HG02870 (cell line): ENCODE measurements around the gene CDK6.

Experiments used
- ATAC-seq: cut with Tn5 transposase; IDR thresholded peaks from one replicate; pipeline ENCODE4 v1.9.1; 2021; ENCODE audit warnings: mild to moderate bottlenecking, moderate library complexity; ENCODE audit not compliant: unreplicated experiment

The CDK6 gene

DNA sequence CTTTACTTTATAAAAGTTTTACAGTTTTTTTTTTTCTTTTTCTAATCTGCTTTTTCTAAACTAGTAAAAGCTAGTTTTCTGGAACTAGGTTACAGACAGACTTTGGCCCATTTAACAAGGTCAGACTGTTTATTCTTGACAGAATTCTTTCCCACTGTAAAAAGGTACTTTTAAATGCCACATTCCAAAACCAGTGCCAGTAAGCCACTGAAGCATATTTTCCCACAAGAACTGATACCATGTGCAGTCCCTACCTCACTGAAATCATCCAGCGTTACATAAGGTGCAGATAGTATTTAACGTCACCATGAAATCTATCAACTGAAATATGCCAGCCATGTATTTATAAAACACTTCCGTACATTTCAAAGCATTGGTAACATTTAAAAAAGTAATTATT is 121.6 kb downstream of the CDK6 start:
- ATAC-seq, result no peak

DNA sequence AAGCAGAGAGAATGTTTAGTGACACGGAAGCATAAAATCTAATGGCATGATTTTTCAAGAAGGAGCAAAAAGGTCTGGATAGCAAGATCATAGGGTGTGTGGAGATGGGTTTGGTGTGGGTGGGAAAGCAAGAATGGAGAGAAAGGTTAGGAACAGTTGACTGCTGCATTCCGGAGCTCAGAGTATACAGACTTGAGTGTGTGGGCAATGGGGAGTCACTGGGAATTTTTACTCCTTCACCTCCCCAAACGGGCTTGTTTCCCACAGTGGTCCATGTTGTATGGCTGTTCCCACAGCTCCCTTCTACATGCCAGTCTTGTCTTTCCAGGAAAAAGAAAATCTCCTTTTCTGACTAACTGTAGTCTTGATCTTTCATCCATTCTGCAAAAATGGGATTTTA is 122.1 kb downstream of the CDK6 start:
- ATAC-seq, result no peak

DNA sequence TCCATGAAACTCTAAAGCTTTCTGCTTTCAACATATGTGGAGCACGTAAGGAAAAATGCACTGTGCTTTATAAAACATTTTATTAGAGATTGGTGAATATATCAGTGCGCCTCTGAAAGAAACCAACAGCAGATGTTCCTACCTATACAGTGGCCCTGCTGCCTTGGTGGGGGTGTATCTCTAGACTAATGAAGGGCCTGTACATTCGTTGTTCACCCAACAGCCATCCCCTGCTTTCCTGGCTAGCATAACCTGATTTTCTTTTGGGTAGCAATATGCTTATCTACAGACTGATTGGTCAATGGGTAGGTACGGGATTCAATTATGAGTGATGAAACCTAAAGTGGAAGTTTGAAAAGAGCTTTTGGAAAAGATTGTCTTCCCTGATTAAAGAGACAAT is 126.5 kb downstream of the CDK6 start:
- no peak for ATAC-seq

DNA sequence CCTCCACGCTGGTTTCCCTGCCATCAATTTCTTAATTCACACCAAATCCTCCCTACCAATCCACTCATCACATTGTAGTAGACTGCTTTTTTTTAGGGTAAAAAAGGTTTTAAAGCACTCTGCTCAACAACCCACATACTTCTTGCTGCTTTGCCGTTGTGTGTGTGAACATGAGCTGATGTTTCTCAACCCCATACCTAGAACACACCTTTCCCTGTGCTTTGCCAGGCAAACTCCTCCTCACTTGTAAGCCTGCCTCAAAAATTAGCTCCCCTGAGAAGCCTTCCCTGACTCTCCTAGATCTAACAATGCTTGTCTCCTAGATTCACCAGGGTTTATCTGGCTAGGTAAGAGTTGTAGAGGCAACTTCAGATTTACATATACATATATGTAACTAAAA is 127.2 kb downstream of the CDK6 start:
- no peak for ATAC-seq

DNA sequence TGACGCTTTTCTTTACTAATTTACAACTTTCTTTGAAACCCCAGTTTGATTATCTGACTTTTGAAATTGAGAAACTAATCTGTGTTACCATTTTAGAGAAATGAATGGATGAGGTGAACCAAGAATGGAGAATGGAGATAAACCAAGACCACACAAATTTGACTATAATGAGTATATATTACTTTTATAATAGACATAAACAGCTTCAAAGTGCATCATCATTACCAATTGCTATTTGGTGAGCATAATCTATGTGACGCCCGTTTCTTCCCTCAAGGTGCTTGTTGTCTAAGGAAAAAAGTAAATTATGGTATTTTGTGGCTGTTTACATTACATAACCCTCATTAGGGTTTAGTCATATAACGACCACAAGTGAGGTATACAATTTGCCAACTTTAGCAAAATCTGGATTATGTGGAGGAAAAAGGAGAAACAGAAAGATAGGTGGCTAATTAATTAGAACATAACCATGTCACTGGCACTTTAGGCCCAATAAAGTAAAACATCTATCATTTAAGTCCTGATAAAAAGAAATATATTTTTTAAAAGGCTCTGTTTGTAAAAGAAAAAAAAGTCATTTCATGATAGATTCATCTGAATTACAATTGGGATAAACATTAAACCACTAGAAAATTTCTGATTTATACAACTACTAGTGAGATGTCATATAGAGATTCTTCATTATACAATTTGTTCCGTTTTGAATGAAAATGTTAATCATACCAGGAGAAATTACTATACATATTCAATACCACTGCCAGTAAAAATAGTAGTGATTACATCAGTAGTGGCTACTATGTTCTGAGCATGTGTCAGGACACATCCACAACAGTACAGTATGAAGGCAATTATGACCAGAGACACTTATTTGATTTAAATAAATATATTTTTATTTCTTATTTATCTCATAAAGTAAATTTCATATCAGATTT is 128.0 kb downstream of the CDK6 start:
- peak; percentile 72 for ATAC-seq

DNA sequence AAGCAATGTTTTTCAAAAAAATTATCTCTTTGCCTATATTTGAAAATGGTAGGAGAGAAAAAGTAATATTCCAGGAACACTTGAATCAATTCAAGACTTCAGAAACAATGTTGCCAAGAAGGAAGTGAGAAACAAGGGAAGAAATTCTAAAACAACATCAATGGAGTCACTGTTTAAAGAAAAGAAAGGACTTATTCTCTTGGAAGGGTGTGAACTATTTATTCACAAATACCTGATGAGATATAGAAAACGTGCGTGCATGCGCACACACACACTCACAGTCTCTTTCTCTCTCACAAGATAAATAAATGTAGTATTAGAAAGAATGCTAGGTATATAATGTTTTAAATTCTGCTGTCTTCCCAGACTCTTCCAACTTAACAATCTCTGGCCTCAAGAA is 128.9 kb downstream of the CDK6 start:
- no peak for ATAC-seq

DNA sequence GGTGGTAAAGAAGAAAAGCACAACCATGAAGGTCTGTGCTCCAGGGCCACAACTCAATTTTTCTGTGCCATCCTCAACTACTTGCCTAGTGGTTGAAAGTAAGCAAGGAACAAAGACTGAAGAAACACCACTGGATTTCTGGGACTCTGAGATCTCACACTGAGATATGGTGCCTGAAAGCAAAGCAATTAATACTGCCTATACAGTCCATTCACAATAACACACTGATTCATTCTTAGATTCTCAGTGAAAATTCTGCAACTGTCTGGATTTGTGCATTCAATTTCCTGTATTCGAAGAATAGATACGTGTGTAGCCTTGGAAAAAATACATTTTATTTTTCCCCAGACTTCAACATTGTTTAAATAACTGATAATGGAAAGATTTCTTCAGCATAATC is 129.8 kb downstream of the CDK6 start:
- ATAC-seq, result no peak

DNA sequence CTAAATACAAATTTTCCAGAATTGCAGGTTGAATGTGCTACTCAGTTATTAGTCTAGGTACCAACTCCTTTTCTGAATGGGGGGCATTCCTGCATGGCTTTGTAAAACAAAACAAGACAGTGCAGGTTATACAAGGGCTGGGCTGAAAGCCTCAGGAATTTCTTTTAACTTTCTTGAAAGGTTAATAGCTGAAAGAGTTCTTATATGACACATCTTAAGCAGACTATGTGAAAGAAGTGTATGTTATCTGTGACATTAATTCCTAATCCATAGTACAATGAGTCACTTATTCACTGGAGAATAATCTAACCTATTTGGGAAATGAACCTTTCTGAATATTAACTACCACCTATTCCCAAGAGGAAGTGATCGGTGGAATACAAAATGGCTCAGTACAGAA is 130.5 kb downstream of the CDK6 start:
- ATAC-seq, result no peak

DNA sequence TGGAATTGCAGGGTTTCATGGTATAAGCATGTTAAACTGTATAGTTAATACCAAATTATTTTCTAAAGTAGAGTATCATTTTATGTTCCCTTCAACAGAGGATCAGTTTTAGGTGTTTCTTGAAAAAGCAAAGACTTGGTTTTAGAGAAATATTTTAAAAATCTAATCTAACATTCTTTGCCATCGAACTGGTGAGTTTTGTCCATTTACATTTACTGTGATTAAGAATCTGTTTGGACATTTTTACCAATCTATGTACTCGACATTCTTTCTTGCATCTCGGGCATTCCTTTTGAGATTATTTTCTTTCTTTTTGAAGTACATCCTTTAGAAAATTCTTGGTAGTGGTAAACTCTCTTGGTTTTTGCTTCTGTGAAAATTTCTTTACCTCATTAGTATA is 131.5 kb downstream of the CDK6 start:
- ATAC-seq, result no peak

DNA sequence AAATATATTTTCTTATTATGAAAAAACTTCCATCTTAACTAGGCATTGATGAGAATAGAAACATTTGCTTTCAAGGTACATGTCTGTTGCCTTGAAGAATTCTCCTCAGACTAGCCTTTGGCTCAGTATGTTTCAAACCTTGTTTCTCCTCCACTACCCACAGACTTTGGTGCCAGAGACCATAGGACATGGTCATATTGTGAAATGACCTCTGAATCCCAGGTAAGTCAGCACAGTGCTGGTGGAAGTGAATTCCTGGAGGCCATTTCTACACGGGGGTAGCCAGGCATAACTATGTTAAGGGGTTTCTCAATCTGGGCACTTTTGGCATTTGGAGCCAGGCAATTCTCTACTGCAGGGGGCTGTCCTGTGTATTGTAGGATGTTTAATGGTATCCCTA is 133.8 kb downstream of the CDK6 start:
- ATAC-seq, result no peak

DNA sequence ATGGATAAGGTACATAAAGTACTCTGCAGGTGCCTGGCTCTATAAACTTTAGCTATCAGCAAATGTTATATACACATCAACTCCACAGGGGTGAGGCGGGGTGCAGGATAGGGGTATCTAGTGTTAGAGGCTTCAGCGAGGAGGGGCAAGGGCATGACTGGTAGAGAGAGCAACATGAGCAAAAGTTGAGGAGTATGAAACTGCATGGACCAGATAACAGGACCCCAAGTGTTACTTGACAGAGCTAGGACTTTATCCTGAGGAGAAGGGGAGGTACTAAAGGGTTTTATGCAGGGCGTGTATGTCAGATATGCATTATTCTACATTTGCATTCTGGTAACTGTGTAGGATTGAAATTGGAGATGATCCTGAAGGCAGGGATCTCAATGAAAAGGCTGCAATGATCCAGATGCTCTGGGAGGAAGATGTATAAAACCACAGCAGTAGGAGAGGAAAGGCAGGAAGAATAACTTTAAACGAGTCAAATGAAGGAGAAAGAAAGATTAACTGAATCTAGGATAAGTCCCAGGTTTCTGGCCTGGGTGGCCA is 136.3 kb downstream of the CDK6 start:
- ATAC-seq, result no peak

DNA sequence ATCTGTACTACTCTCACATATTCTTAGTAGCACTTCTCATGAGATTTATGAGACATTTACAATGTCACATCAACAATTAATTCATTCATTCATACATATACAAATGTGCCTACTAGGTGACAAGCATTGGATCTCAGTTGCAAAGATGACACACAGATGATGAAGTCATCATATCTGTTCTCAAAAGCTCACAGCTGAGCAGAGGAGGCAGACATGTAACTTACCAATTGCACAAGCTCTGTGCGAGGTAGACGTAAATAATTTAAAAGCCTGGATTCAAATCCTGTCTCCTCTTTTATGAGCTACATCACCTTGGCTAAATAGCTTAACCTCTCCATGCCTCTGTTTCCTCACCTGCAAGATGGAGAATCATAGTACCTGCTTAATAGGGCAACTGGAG is 136.8 kb downstream of the CDK6 start:
- no peak for ATAC-seq

DNA sequence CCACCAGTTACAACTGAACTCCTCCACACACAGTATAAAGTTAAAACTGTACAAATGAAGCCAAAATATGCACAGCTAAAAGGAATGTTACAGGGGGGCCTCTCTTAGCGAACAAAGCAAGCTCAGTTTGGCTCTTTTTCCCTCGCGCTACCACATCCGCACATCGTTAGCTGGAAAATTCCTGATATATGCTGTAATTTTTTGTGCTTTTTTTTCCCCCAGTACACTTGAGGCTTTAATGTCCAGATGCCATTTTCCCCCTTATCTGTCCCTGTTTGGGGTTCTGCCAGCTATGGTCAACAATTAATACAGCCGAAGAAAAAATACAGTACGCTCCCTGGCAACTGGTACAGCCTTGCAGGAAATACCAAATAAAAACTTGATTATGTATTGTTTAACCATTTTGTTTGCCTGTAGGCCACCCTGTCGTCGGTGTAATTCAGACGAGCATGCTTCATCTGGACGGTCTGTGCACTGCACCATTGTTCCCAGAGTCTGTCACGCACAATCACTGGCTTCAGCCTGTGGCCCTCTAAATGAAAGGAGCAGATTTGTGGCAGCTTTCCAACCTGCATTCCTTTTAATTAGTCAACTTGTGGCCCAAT is 138.0 kb downstream of the CDK6 start:
- ATAC-seq, result no peak

DNA sequence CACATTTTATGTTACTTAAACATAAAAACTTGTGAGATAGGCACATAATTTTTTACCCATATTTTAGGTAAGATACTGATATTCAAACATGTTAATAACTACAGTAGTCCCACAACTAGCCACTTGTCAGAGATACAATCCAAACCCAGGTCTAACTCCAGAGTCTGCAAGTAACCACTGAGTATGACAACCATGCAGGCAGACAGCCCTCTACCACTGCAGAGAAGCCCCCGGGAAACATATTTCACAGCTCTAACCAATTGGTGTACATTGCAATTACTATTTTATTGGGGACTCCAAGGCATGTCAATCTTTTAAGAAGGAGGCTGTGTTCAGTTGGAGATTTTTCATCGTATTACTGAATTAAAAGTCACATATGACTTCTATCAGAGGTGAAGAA is 139.0 kb downstream of the CDK6 start:
- no peak for ATAC-seq

DNA sequence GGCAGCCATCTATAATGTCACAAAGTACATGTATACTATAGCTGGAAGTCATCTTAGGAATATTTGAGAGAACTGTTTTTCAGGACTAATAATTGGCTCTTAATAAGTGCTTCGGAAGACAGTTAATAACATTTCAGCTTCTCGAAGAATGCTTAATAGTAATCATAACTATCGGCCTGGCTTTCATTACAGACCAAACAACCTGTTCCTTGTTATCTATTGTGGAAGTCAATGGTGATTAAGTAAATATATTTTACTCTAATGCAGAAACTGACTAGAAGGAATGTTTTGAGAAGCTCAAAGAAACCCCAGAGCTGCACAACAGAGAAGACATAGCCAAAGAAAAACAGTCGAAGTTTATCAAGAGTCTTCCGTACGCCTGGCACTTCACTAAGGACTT is 139.4 kb downstream of the CDK6 start:
- no peak for ATAC-seq

DNA sequence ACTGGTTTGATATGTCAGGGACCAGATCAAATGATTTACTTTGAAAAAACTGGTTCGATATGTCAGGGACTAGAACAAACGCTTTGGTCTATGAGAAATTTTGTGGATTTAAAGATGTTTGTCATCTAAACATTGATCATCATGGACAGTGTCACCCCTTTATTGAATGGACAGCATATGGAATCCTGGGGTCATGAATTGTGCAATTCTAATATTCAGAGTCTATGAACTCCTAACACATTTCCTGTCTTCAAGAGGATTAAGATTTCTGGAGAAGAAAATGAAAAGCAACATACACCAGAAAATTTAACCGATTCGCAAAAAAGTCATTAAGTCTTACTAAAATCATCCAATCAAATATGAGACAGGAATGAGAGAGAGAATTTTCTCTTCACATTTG is 139.8 kb downstream of the CDK6 start:
- no peak for ATAC-seq

DNA sequence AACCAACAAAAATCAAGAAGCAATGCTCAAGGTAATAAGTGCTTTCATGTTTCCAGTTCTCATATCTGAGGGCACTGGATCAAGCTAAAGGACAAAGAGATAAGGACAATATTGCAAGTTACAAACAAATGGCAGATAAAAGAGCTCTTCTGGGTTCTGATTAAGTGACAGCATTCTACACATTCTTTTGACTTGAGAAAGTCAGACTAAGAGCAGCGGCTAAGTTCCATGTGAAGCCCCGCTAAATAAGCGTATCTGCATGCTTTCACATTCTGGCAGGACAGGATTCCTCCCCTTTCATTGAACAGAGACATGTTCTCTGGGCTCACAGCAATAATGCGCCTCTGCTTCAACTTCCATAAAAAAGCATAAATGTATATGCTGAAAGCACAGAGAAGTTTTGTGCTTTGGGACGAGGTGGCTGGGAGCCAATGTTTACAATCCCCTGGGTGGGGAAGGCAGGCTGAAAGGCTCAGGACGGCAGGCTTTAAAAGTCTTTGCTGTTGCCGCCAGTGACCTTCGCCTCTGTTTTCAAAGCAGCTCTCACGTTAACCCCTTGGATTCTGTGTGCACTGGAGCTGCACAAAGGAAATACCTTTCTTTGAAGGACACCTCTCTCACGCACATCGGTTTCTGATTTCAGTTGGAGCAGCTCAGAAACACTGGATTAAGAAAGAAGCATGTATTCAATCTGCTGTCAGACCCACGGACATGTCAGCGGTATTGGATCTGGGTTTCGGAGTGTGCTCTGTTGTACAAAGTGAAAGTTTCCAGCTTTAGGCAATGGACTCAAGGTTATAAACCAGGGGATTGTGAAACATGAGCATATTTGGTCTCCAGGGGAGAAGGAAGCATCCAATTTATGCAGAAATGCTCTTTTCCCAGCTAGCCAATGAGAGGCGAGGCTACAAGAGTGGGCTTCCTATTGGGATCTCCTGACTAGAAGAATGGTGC is 140.8 kb downstream of the CDK6 start:
- no peak for ATAC-seq

DNA sequence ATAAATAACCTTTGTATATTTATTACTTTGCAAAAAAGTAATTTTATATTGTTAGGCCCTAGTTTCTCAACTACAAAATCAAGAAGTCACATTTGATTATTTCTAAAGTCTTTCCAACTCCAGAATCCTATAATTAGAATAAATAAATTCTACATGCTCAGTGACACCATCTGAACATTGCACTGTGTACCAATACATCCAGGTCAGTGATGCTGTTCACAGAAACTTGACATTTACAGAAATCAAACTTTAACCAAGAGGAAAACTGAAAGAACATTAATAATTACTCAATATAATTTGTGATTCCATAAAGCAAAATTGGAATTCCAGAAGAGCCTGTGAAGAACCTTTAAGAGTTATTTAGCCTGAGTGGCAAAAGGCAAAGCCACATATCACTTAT is 142.2 kb downstream of the CDK6 start:
- no peak for ATAC-seq

DNA sequence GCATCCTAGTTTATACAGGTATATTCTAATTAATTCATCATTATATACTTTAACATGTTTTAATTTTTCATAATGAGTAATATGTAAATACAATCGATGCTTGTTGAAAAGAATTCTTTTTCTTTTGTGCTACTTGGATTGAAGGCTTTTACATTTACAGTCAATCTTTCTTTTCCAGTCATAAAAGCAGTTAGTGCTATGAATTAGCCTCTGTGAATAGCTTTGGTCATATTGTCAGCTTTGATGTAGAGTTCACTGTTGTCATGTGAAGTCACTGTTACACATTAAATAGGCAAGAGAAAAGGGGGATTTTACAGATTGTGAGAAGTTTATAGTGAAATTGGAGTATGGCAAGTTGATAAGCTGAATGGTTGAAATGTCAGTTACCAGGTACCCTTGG is 142.9 kb downstream of the CDK6 start:
- ATAC-seq, result no peak

DNA sequence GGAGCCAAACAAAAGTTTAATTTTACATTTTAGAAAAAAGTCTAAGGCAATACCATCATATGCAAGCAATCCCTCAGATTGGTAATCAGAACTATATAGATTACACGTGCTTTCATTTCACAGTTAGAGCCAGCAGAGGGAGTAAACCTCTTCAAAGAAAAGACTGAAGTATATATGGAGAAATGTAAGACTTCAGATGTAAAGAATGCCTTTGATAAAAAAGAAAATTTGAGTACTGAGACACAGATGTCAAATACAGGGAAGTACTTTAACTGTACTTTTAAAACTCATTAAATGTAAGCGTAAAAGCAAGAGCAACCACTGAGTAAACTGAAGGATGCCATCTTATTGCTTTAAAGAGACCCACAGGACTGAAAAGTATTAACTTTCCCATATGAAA is 144.8 kb downstream of the CDK6 start:
- peak; percentile 73 for ATAC-seq
